ENCODE data around the gene PDCD1LG2.

Gene PDCD1LG2

DNA sequence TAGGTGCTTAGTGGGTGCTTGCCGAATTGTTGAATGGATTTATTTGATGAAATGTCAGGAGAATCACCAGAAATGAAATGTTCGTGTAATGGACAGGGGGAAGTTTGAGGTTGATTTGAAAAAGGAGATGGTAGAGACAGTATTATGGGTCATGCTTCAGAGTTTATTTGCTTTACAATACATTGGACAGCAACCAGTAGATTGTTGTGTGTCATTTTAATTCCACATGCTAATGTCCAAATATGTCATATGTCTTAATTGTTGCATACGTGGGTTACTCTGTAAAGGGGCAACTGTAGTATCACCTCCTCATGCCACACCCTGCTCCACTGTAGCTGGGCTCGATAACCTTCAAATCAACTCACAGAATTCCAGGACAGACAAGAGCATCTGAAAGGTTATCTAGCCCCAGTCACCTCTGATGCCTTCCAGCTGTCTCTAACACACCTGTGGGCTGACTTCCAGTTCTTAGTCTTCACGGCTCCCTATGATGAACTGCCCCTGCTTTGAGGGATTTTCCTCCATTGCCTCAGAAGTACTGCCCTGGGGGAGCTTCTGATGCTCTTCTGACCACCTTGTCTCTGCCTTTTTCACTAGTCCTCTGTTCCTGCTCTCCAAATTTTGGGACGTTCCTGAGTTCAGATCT lies 1.7 kb downstream of the PDCD1LG2 start:
- H3K9me3 ChIP-seq (replicated peaks; ENCODE audit: insufficient read depth, low read length), result no peaks in the 10 kb centered on the region
- H3F3A ChIP-seq (ENCODE audit: insufficient read depth, low read length), result peaks cover 9% of the 10 kb centered on the region
- peaks cover 10% of the 10 kb centered on the region for H3K4me1 ChIP-seq (ENCODE audit: low read length)
- no peaks in the 10 kb centered on the region for H3K27me3 ChIP-seq (replicated peaks; ENCODE audit: insufficient read depth, low read length)
- H3K27ac ChIP-seq (ENCODE audit: low read length), result no peak overlapping the region
- H3K9ac ChIP-seq (ENCODE audit: low read length), result no peak overlapping the region
- no peak overlapping the region for H3K4me3 ChIP-seq (ENCODE audit: low read length)
- H3K79me2 ChIP-seq (ENCODE audit: low read length), result no peaks in the 10 kb centered on the region
- TF ChIP-seq, protein P1, sequence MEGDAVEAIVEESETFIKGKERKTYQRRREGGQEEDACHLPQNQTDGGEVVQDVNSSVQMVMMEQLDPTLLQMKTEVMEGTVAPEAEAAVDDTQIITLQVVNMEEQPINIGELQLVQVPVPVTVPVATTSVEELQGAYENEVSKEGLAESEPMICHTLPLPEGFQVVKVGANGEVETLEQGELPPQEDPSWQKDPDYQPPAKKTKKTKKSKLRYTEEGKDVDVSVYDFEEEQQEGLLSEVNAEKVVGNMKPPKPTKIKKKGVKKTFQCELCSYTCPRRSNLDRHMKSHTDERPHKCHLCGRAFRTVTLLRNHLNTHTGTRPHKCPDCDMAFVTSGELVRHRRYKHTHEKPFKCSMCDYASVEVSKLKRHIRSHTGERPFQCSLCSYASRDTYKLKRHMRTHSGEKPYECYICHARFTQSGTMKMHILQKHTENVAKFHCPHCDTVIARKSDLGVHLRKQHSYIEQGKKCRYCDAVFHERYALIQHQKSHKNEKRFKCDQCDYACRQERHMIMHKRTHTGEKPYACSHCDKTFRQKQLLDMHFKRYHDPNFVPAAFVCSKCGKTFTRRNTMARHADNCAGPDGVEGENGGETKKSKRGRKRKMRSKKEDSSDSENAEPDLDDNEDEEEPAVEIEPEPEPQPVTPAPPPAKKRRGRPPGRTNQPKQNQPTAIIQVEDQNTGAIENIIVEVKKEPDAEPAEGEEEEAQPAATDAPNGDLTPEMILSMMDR (IDR thresholded peaks at IDR 0.05; ENCODE audit: low read length), result no peak
- TF ChIP-seq EZH2 (optimal IDR thresholded peaks at IDR 0.05; ENCODE audit: low read depth, low read length) (no peak), EZH2phosphoT487 (IDR thresholded peaks at IDR 0.05; ENCODE audit: low read length) (no peak)
- peak overlapping the region; percentile 85 for H3K4me2 ChIP-seq (ENCODE audit: low read depth, low read length)
- no peak overlapping the region for H2AFZ ChIP-seq (ENCODE audit: low read length)
- no peaks in the 10 kb centered on the region for H3K9me2 ChIP-seq (replicated peaks; ENCODE audit: insufficient read depth, low read length)
- no peaks in the 10 kb centered on the region for H3K36me3 ChIP-seq (replicated peaks; ENCODE audit: insufficient read depth, low read length)
- no peak for DNase-seq
- H4K20me1 ChIP-seq (ENCODE audit: insufficient read depth, low read length), result no peaks in the 10 kb centered on the region

DNA sequence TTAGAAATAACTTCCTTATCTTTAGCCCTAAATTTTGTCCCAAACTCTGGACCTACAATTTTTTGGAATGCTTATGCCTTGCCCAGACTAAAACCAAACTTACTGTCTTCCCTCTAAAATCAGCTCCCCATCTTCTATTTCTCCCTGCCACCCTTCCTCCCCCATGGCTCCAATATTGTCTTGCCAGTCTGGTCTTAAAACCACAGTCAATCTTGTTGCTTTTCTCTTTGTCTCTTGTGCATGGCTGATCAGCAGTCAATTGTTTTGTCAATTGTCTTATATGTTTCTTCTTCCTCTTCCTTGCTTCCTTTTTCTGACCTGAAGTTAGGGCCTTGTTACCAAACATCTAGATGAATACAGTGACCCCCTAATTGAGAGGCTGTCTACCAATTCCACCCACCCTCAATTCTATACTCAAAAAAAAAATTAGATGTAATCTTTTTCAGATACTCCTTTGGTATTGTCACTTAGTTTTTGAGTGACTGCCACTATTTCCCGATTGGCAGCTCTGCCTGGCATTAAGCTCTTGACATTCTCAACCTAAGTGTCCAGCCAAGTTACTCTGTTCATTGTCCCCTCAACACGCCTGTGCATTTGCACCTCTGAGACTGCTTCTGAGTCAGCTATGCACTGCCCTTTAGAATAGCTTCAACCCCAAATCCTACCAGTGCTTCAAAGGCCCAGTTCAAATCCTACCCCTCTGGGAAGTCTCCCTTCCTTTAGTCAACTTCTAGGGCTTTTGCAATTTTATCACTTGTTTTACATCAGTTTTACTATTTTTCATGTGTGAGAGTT lies 2.5 kb downstream of the PDCD1LG2 start:
- Histone ChIP-seq H3K4me1 (ENCODE audit: low read length) (peaks cover 10% of the 10 kb centered on the region), H3K79me2 (ENCODE audit: low read length) (no peaks in the 10 kb centered on the region), H3K27ac (ENCODE audit: low read length) (no peak overlapping the region), H3K4me2 (ENCODE audit: low read depth, low read length) (no peak overlapping the region), H3F3A (ENCODE audit: insufficient read depth, low read length) (peaks cover 9% of the 10 kb centered on the region), H3K4me3 (ENCODE audit: low read length) (no peak overlapping the region), H3K9me2 (replicated peaks; ENCODE audit: insufficient read depth, low read length) (no peaks in the 10 kb centered on the region), H3K9ac (ENCODE audit: low read length) (no peak overlapping the region), H3K27me3 (replicated peaks; ENCODE audit: insufficient read depth, low read length) (no peaks in the 10 kb centered on the region), H4K20me1 (ENCODE audit: insufficient read depth, low read length) (no peaks in the 10 kb centered on the region), H3K9me3 (replicated peaks; ENCODE audit: insufficient read depth, low read length) (no peaks in the 10 kb centered on the region), H2AFZ (ENCODE audit: low read length) (no peak overlapping the region), H3K36me3 (replicated peaks; ENCODE audit: insufficient read depth, low read length) (no peaks in the 10 kb centered on the region)
- no peak for DNase-seq
- TF ChIP-seq, protein P1 (IDR thresholded peaks at IDR 0.05; ENCODE audit: low read length), result no peak

DNA sequence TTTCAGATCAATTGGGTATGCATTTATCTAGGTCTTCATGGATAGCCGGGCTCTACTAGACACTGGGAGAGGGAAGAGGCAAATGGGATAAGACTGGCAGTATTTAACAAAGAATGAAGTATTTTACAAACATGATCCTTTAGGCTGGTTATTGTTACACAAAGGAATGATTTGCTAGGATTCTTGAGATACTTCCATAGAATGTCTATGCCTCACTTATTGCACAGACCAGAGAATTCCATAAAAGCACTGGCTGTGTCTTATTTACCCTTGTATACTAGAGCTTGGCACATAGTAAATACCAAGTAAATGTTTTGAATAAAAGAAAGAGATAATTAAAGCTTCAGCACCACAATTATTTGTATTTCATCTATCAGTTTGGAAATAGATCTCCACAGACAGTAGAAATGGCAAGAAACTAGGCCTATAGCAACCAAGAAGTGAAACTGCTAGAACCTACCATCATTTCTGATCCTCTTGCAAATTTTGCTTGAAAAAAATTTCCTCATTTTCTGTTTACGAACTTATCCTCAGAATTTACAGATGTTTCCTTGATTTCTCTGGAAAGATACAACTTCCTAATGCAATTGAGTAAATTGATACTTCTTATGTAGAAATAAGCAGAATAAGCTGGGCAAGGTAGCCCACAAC lies 3.8 kb downstream of the PDCD1LG2 start:
- H3K36me3 ChIP-seq (replicated peaks; ENCODE audit: insufficient read depth, low read length), result no peaks in the 10 kb centered on the region
- no peaks in the 10 kb centered on the region for H3K9me2 ChIP-seq (replicated peaks; ENCODE audit: insufficient read depth, low read length)
- H3K4me3 ChIP-seq (ENCODE audit: low read length), result no peak overlapping the region
- H4K20me1 ChIP-seq (ENCODE audit: insufficient read depth, low read length), result no peaks in the 10 kb centered on the region
- H2AFZ ChIP-seq (ENCODE audit: low read length), result no peak overlapping the region
- peaks cover 9% of the 10 kb centered on the region for H3F3A ChIP-seq (ENCODE audit: insufficient read depth, low read length)
- H3K27me3 ChIP-seq (replicated peaks; ENCODE audit: insufficient read depth, low read length), result no peaks in the 10 kb centered on the region
- TF ChIP-seq, protein P1 (IDR thresholded peaks at IDR 0.05; ENCODE audit: low read length), result no peak
- TF ChIP-seq EZH2phosphoT487 (IDR thresholded peaks at IDR 0.05; ENCODE audit: low read length), result no peak
- TF ChIP-seq EZH2 (optimal IDR thresholded peaks at IDR 0.05; ENCODE audit: low read depth, low read length), result no peak
- no peak overlapping the region for H3K9ac ChIP-seq (ENCODE audit: low read length)
- no peak overlapping the region for H3K27ac ChIP-seq (ENCODE audit: low read length)
- no peaks in the 10 kb centered on the region for H3K79me2 ChIP-seq (ENCODE audit: low read length)
- no peak for DNase-seq
- H3K4me1 ChIP-seq (ENCODE audit: low read length), result peaks cover 10% of the 10 kb centered on the region
- H3K4me2 ChIP-seq (ENCODE audit: low read depth, low read length), result no peak overlapping the region
- H3K9me3 ChIP-seq (replicated peaks; ENCODE audit: insufficient read depth, low read length), result no peaks in the 10 kb centered on the region
